ENCODE data around the gene CTDSP2.
"Not testable (repeated sequence)": the region's sequence is repeated elsewhere in the genome, so short reads cannot be mapped to it uniquely, and the experiment has no call there.

Gene CTDSP2

DNA sequence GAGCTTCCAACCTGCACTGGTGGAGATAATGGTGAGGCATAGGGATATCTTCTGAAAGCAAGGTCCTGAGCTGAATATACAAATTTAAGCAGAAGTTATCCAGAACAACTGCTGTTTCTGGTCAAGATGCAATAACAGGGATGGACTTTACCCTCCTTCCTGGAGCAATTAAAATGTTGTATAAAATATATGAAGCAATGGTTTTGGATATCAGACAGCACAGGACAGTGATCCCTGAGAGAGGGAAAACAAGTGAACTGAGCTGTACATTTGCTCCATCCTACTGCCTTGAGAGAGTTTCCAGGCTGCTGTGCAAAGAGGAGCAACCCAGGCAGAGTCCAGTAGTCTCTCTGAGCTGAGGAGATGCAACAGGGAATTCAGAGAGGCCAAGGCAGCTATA, 36.0 kb upstream of the CTDSP2 start:
- in situ Hi-C loops (cut with MboI; ENCODE audit: low sequenced_read_pairs), result no loop called here

DNA sequence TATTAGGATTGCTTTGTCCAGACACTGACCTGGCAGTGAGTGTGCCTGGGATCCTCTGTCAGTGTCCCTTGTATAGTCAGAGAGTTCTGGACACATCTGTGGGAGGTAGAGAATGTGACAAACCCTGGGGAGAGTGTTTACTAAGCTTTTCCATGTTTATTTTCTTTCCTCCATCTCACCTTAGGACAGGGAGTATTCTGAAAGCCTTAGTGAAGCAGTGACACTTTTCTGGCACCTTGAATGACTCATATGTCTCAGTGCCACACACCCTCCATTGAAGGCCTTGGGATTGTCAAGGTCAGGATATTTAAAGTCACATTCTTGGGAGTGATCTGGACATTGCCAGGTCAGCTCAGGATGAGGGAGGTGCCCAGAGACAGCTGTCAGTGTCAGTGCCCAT, 34.9 kb upstream of the CTDSP2 start:
- in situ Hi-C loops (cut with MboI; ENCODE audit: low sequenced_read_pairs), result no loop called here

DNA sequence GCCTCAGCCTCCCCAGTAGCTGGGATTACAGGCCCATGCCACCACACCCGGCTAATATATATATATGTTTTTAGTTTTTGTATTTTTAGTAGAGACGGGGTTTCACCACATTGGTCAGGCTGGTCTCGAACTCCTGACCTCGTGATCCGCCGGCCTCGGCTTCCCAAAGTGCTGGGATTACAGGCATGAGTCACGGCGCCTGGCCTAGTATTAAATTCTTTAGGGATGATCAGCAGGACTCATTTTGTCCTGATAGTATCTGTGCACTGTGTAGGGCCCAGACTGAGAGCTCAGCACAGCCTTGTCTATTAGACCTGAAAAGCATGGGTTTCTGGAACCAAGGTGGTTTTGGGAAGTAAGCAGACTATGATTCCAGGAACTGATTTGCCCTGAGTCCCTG, 34.5 kb upstream of the CTDSP2 start:
- in situ Hi-C loops (cut with MboI; ENCODE audit: low sequenced_read_pairs), result not testable (repeated sequence)

DNA sequence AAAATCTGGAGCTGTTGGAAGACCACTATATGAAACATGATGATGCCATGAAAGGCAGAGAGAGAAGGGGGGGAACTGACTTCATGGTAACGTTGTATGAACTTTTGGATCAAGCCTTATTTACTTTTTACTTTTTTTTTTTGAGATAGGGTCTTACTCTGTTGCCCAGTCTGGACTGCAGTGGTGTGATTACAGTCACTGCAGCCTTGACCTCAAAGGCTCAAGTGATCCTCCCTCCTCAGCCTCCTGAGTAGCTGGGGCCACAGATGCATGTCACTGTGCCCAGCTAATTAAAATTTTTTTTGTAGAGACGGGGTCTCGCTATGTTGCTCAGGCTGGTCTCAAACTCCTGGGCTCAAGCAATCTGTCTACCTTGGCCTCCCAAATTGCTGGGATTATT, 31.3 kb upstream of the CTDSP2 start:
- in situ Hi-C loops (cut with MboI; ENCODE audit: low sequenced_read_pairs), result no loop called here

DNA sequence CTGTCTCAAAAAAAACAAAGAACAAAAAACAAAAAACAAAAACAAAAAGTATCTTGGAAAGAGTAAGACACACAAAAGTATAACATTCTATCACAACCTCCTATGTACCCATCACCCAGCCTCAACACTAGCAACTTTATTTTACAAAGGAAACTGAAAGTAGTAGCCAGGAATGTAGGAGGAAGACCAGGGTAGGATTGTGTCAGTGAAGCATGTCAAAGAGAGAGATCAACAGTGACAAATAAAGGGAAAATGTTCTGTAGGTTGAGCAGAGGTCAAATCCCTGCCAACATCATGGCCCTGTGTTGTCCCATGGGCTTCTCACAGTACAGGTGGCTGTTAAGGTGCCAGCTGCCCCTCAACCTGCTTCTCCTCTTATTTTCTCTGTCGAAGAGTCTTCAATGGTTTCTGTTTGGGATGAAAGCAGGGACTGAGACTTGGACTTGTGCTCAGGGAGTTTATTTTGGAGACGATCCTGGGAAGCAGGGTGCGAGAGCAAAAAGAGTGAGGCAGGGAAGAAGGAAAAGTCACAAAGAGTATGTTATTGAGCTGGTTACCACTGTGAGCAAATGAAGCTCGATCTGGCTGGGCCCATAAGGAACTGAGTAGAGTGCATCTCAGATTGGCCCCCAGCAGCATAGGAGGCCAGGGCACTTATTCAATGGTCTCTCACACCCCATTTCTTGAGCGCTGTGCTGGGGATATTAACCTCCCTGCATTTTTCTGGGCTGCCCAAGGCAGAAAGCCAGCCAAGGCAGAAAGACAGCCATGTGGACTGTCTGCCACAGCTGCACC, 29.4 kb upstream of the CTDSP2 start:
- in situ Hi-C loops (cut with MboI; ENCODE audit: low sequenced_read_pairs), result no loop called here

DNA sequence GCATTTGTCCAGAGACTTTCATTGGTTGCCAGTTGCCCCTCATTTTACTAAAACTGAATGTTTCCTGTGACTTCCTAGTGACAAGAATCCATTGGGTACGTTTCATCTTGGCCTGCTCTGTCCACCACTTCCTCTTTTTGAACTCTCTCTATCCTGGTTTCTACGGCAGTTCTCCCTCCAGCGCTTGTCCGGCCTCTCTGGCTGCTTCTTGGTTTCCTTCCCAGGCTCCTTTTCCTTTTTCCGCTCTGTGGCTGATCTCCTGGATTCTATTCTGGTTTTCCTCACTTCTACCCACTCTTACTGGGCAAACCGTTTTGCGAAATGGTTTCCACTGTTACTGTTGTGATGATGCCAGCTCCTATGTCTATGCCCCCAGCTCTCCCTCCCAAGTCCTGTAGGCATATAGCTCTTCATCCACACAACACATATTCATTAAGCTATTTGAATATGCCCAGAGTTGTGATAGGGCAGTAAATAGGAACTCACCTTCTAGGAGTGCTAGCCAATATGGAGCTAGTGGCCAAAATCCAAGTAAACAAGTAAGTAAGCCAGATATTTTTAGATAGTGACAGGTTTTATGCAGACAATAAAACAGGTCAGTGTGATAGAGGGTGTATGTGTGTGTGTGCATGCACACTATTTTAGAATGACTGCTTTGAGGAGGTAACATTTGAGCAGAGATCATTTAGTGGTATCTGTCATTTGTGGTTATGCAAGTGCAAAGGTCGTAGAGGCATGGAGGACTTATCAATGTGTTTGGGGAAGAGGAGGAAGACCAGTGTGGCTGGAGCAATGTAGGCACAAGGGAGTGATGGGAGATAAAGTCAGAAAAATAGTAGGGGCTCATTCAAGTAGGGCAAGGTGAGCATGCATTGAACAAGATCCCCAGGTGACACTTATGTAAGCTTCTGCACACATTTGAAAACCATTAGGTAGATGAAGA, 27.9 kb upstream of the CTDSP2 start:
- in situ Hi-C loops (cut with MboI; ENCODE audit: low sequenced_read_pairs), result no loop called here

DNA sequence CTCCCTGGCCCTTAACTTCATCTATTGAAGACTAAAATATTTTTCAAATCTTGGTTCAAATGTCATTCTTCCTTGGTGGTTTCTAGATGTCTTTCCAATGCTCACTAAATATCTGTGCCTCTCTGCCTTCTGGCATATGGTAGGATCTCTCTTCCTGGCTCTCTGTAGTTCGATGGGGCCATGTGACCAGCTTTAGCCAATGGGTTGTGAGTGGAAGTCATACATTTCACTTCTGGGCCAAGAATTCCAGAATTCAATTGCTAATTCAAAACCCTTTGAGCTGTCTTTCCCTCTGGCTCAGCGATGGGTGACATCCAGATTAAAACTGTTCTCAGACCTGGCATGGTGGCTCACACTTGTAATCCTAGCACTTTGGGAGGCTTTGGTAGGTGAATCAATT, 25.8 kb upstream of the CTDSP2 start:
- in situ Hi-C loops (cut with MboI; ENCODE audit: low sequenced_read_pairs), result no loop called here

DNA sequence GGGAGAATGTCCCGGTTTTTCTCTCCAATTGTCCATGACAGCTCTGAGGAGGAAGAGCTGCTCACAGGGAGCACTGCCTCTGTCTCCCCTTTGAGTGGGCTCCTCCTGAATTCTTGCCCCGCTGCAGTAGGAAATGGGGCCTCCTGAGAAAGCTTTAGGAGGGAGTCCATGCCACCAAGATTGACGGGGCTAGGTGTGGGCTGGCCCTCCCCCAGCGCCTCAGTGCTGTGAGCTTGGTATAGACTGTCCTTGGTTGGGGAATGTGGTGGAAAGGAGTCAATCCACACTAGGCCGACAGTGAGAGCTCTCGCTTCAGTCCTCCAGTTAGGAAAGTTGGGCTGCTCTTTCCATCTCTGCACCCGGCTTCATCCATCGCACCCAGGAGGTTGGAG, 23.4 kb upstream of the CTDSP2 start:
- in situ Hi-C loops (cut with MboI; ENCODE audit: low sequenced_read_pairs), result no loop called here

DNA sequence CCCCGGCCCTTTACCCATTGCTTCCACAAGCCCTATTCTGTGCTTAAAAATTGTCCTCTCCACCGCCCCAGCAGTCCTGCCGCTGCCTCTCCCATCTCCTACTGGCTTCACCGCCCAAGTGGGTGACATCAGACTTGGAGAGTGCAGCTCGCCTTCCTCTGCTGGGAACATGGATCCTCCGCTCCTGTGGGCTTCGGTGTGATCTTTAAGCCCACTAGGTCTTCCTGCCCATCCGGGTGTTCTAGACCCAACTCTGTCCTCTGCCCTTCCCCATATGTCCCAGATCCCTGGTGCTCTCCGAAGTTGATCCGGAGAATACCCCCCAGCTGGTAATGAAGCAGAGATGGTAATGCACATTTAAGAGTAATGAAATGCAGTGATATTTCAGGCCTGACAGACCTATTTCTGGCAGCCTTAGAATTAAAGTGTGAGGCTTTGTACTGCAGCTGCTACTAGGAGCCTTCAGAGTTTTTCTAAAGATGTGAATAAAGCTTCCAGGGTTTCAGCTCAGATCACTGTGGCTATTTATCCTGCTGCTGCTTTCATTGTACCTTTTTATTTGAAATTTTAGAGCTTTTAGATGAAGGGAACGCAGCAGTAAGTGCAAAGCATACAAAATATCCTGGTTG, 22.9 kb upstream of the CTDSP2 start:
- in situ Hi-C loops (cut with MboI; ENCODE audit: low sequenced_read_pairs), result no loop called here

DNA sequence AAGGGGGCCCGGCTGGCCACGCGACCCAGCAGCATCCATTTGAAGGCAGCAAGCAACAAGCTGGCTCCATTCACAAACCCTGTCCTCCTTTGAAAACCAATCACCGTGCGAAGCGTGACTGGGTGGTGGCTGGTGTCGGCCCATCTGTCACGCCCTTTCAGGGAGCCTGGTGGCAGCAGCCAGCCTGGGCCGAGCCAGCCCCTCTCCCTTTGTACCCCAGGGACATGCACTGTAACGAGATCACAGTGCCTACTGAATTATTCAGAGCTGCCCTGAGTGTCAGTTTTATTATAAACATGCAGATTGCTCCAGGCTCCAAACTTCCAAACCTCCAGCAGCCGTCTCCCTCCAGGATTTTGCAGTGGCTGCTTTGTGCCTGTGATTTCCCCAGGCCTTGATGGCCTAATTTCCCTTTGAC, 22.3 kb upstream of the CTDSP2 start:
- in situ Hi-C loops (cut with MboI; ENCODE audit: low sequenced_read_pairs), result no loop called here

DNA sequence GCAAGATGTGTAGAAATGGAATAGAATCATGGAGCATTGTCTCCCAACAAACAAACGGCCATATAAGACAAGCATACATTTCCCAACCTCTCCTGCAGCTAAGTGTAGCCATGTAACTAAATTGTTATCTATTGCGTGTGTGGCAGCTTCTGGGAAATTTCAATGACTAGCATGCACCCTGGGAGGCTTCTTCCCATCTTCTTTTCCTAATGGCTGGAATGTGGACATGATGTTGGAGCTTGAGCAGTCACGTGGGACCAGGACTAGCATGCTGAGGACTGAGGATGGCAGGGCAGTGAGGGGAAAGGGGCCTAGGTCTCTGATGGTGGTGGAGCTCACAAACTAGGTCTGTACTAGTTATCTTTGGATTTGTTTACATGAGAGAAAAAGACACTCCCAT, 21.7 kb upstream of the CTDSP2 start:
- in situ Hi-C loops (cut with MboI; ENCODE audit: low sequenced_read_pairs), result no loop called here

DNA sequence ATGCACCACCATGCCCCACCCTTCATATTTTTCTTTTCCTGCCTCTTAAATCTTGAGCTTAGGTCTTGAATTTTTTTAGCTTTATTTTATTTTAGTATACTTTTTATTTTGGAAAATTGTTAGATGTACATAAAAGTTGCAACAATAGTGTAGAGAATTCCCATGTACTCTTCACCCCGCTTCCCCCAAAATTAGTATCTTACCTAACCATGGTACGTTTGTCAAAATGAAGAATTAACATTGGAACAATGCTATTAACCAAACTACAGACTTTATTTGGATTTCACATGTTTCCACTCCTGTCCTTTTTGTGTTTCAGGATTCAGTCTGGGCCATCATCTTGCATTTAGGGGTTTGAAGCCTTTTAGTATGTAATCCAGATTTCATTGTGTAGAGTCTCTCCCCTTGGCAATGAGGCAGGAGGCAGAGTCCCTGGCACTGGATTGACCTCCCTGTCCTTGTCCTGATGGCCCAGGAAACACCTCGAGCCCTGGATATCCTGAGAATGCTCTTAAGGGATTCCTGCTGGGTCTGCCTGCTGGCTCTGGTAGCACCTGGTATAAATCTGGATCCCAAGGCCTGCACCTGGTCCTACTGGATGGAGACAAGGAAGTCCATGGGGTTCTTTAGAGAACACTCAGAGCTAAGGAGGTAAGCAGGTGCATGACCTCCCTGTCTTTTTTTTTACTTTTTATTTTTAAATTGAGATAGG, 19.9 kb upstream of the CTDSP2 start:
- in situ Hi-C loops (cut with MboI; ENCODE audit: low sequenced_read_pairs), result no loop called here

DNA sequence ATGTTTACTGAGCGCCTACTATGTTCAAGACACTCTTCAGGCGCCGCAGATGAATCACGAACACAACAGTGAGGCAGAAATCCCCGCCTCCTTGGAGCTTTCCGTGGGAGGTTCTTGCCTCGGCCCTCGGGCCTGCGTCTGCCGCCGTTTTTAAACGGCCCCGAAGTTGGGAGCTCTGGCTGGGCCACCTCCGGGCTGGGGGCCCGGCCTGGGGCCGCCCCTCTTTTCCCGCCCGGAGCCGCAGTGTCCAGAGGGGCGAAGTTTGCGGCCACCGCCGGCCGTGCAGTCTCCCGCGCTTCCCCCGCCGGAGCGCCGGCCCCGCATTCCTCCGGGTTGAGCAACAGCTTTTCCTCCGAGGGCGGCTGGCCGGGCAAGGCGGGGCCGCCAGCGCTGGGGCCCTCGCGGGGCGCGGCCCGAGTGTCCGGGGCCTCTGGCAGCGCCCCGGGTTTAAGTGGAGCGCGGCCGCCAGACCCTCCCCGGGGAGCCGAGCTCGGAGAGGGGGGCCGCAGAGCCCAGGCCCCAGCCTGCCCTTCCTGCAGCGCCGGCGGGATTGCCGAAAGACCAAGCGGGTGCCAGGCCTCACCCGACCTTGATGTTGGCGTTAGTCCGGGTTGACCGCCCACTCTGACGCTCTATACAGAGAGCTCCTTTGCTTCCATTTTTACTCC, 18.7 kb upstream of the CTDSP2 start:
- in situ Hi-C loops (cut with MboI; ENCODE audit: low sequenced_read_pairs), result no loop called here

DNA sequence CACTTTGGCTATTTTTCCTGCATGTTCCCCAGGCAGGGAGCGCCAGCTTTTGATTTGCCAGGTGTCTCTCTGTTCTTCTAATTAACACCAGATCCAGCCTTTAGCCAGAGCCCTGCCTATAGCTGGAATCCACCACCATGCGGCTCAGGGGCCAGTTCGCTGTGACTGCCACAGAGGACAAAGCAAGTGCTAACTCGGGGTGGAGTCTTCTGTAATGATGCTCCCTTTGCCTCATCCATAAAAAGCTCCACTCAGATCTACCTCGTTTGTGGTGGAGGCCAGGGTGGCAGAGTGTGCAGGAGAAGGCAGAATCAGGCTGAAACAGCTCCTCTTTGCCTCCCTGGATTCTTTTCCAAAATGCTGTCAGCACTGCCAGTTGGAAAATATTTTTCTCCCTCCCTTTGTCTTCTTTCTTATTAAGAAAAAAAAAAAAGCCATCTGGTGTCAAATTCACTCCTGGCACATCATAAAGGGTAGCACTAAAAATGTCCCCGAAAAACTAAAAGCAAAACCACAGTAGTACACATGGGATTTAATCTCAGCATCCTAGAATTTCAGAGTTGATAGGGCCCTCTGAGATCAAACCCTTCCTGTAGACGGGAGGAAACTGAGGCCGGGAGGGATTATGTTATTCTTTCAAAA, 18.0 kb upstream of the CTDSP2 start:
- in situ Hi-C loops (cut with MboI; ENCODE audit: low sequenced_read_pairs), result no loop called here

DNA sequence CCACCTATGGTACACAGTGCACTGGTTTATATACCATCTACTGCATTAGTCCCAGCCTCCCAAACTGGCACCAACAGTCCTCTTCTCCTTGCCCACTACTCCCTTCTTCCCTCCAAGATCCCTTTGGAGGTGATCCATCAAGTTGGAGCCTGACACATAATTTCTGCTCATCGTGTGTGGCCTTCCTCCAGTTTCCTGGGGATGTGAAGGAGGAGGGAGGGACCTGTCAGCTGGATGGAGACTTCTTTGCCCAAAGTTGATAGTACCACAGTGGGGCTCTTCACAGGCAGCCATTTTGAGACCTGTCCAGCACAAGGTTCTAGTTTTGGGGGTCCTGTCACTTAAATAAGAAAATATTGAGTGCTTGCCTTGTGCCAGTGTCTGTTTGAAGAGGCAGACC, 17.1 kb upstream of the CTDSP2 start:
- in situ Hi-C loops (cut with MboI; ENCODE audit: low sequenced_read_pairs), result no loop called here

DNA sequence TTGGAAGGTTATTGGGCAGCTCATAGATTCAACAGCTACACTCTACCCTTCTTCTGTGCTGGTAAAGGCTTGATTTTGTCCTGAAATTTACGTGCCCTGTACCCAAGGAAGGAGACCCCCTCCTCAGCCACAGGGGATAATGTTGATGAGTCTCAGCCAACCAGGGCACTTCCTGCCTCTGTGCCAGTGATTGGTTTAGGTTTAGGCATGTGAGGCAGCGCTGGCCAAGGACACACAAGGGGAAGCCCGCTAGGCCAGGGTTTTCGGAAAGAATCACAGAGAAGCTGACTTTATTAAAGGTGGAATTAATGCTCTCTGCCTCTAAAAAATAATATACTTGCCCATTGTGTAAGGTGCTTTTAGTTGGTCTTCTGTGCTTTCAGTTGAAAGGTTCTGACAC, 15.4 kb upstream of the CTDSP2 start:
- in situ Hi-C loops (cut with MboI; ENCODE audit: low sequenced_read_pairs), result no loop called here

DNA sequence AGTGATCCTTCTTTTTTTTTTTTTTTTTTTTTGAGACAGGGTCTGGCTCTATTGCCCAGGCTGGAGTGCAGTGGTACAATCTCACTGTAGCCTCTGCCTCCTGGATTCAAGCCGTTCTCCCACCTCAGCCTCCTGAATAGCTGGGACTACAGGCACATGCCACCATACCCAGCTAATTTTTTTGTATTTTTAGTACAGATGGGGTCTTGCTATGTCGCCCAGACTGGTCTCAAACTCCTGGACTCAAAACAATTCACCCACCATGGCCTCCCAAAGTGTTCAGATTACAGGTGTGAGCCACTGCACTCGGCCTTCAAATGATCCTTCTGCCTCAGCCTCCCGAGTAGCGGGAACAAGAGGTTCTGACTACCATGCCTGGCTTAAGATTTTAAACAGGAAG, 14.4 kb upstream of the CTDSP2 start:
- in situ Hi-C loops (cut with MboI; ENCODE audit: low sequenced_read_pairs), result not testable (repeated sequence)

DNA sequence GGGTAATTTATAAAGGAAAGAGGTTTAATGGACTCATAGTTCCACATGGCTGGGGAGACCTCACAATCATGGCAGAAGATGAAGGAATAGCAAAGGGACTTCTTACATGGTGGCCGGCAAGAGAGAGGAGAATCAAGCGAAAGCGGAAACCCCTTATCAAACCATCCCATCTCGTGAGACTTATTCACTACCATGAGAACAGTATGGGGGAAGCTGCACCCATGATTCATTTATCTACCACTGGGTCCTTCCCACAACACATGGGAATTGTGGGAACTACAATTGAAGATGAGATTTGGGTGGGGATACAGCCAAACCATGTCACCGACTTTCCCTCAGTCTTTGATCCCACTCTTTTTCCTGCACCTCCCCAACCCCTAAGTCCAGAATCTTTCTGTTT, 12.6 kb upstream of the CTDSP2 start:
- in situ Hi-C loops (cut with MboI; ENCODE audit: low sequenced_read_pairs), result no loop called here

DNA sequence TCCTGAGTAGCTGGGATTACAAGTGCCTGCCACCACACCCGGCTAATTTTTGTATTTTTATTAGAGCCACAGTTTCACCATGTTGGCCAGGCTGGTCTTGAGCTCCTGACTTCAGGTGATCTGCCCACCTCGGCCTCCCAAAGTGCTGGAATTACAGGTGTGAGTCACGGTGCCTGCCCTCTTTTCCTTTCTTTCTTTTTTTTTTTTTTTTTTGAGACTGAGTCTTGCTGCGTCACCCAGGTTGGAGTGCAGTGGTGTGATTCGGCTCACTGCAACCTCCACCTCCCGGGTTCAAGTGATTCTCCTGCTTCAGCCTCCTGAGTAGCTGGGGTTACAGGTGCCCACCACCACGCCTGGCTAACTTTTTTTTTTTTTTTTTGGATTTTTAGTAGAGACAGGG, 11.6 kb upstream of the CTDSP2 start:
- in situ Hi-C loops (cut with MboI; ENCODE audit: low sequenced_read_pairs), result not testable (repeated sequence)

DNA sequence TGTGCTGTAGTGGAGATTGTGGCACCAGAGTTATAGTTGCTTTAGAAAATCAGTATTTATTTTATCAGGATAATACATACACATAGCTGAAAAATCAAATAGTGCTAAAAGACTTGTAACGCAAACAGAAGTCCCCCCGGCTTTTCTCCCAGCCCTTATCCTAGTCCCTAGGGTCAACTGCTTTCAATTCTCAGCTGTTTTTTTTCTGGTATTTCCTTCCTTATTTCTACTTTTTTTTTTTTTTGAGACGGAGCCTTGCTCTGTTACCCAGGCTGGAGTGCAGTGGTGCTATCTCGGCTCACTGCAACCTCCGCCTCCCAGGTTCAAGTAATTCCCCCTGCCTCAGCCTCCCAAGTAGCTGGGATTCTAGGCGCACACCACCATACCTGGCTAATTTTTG, 8.4 kb upstream of the CTDSP2 start:
- in situ Hi-C loops (cut with MboI; ENCODE audit: low sequenced_read_pairs), result no loop called here

Data from HL-60/S4 treated with retinoic acid at 250 ng/mL for 4 days and 3 days (cell line).